ENCODE data around the gene RPS6KB2.
A peak's percentile ranks its signal among the peaks of the same experiment; 100 is the strongest.
"Not testable (repeated sequence)": the region's sequence is repeated elsewhere in the genome, so short reads cannot be mapped to it uniquely, and the experiment has no call there.

Gene RPS6KB2

DNA sequence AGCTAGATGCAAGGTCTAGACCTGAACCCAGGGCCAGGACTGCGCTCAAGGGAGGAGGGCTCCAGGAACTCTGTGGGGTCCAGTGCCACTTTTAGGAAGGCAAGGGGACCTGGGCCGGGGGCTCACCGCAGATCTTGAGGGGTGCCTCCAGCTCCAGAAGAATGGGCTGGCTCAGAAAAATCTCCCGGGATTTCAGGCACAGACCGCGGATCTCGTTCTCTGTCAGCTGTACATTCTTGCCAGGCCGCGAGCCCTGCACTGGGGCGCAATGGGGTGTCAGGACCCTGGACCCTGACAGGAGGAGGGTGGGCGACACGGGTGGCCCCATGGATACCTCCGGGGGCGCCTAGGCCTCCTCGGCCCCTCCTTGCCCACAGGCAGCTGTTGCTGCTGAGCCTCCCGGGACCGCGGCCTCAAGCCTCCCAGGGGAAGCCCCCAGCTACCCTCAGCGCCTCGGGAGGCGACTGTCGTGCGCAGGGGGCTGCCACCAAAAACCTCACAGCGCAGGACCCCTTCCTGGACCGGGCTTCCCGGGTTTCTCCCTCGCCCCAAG lies 27.3 kb upstream of the RPS6KB2 start:
- H3K36me3 Mint-ChIP-seq (ENCODE audit: insufficient read depth): peaks cover 46% of the 10 kb centered on the region
- peak; percentile 1 for ATAC-seq (replicated peaks; ENCODE audit: extremely low read depth, poor library complexity, severe bottlenecking)
- no peak for DNase-seq (ENCODE audit: low spot score in 2 of 2)

DNA sequence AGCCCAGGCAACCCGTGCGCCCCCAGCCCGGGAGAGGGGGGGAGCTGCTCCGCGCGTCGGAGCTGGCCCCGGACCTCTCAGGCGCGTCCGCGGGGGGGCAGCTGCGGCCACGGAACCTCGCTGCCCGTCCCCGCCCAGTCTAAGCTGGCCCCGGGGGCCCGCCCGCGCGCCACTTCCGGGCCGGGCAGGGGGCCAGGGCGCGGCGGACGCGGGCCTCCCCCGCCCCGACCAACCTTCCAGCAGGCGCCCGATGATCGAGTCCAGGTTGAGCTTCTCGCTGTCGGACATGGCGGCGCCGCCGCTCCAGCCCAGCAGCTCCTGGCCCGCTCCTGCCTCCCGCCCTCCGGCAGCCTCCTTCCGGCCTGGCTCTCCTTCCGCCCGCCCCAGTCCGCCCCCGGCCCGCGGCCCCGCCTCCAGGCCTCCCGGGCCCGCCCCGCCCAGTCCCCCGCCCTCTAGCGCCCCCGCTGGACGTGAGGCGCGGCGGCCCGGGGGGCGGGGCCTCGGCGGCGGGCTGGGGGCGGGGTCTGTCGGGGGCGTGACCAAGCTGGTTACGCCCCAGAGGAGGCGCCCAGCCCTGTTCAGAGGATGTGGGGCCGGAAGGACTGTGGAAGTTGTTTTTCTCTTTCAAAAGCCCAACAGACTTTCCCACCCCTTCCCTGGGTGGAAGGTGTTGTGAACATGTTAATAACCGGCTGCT lies 26.7 kb upstream of the RPS6KB2 start, which contains the start of gene PPP1CA:
Gene PPP1CA, minus strand, starts transcription at position 364 of the 697 bp plus-strand sequence. Its CDS starts 76 bp downstream, at position 288.
- H3K4me3 Mint-ChIP-seq: peak within 1 kb of the TSS; percentile 87
- peaks cover 48% of the 10 kb centered on the region for H3K4me1 Mint-ChIP-seq

More for the DNA sequence above, 27.3 kb upstream of the RPS6KB2 start:
- Mint-ChIP-seq H3K9me3 (no peaks in the 10 kb centered on the region), H3K4me1 (peaks cover 49% of the 10 kb centered on the region), H3K27me3 (no peaks in the 10 kb centered on the region), H3K4me3 (peak overlapping the region; percentile 87), H3K27ac (ENCODE audit: low read depth) (no peak overlapping the region)

DNA sequence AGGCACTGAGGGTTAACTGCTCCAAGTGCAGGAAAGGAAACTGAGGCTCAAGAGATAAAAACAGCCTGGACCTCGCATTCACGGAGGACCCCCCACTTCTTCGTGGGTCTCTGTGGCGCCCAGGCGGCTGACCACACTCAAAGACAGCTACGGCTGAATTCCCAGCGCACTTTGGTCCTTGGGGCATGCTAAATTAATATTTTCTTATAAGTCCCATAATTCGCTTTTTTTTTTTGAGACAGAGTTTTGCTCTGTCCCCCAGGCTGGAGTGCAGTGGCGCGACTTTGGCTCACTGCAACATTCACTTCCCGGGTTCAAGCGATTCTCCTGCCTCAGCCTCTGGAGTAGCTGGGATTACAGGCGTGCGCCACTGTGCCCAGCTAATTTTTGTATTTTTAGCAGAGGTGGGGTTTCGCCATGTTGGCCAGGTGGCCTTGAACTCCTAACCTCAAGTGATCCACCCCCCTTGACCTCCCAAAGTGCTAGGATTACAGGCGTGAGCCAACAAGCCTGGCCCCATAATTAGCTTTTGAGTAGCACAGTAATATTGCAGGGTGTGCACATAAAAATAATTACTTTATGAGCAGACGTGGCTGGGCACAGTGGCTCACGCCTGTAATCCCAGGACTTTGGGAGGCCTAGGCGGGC lies 26.0 kb upstream of the RPS6KB2 start:
- Mint-ChIP-seq H3K4me1 (peaks cover 48% of the 10 kb centered on the region), H3K4me3 (peak overlapping the region; percentile 87), H3K36me3 (ENCODE audit: insufficient read depth) (peaks cover 53% of the 10 kb centered on the region)
- ATAC-seq (replicated peaks; ENCODE audit: extremely low read depth, poor library complexity, severe bottlenecking); DNase-seq (ENCODE audit: low spot score in 2 of 2); H3K27me3 Mint-ChIP-seq; H3K9me3 Mint-ChIP-seq; H3K27ac Mint-ChIP-seq (ENCODE audit: low read depth): not testable (repeated sequence)

More for the DNA sequence above, 26.7 kb upstream of the RPS6KB2 start, which contains the start of gene PPP1CA:
- ATAC-seq (replicated peaks; ENCODE audit: extremely low read depth, poor library complexity, severe bottlenecking) (peak; percentile 70), DNase-seq (ENCODE audit: low spot score in 2 of 2) (peak; percentile 80 to 89)
- Mint-ChIP-seq H3K27ac (ENCODE audit: low read depth) (no peak within 1 kb of the TSS), H3K36me3 (ENCODE audit: insufficient read depth) (peaks cover 50% of the 10 kb centered on the region), H3K9me3 (no peaks in the 10 kb centered on the region), H3K27me3 (no peaks in the 10 kb centered on the region)

DNA sequence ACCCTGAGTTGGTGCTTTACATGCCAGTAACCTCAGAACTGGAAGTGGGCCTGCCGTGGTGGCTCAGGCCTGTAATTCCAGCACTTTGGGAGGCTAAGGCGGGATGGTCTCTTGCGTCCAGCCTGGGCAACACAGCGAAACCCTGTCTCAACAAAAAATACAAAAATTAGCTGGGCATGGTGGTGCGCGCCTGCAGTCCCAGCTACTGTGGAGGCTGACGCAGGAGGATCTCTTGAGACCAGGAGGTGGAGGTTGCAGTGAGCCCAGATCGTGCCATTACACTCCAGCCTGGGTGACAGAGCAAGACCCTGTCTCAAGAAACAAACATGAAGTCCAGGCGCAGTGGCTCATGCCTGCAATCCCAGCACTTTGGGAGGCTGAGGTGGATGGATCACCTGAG lies 25.2 kb upstream of the RPS6KB2 start:
- DNase-seq (ENCODE audit: low spot score in 2 of 2); ATAC-seq (replicated peaks; ENCODE audit: extremely low read depth, poor library complexity, severe bottlenecking); H3K9me3 Mint-ChIP-seq; H3K27me3 Mint-ChIP-seq: not testable (repeated sequence)
- Mint-ChIP-seq H3K36me3 (ENCODE audit: insufficient read depth) (peaks cover 55% of the 10 kb centered on the region), H3K27ac (ENCODE audit: low read depth) (peak overlapping the region; percentile 94), H3K4me3 (peak overlapping the region; percentile 87), H3K4me1 (peaks cover 48% of the 10 kb centered on the region)

DNA sequence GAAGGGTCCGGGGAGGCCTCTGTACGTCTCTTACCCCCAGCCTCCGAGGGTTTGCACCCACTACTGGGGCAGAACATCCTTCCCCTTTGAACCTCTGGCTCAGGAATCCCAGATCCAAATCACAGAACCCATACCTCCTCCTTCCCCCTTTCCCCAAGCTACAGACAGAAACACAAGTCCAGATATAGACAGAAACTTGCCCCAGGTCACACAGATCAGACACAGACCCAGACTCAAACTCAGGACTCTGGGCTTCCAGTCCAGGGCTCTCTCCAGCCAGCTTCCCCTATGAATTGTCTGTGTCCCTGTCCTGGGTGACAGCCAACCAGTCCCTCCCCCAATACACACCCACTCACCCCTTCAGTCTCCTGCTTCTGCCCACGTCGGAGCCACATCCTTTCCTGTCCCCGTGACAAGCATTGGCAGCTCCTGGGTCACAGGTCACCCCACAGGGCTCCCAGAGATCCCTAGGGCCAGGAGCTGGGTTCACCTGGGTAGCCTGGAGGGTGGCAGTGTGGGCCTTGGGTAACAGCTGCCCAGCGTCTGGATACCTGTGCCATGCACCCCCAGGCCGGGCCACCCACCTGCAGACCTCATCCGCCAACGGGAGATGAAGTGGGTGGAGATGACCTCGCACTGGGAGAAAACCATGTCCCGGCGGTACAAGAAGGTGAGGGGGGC lies 23.6 kb upstream of the RPS6KB2 start:
- DNase-seq (ENCODE audit: low spot score in 2 of 2): no peak
- peaks cover 62% of the 10 kb centered on the region for H3K4me1 Mint-ChIP-seq

DNA sequence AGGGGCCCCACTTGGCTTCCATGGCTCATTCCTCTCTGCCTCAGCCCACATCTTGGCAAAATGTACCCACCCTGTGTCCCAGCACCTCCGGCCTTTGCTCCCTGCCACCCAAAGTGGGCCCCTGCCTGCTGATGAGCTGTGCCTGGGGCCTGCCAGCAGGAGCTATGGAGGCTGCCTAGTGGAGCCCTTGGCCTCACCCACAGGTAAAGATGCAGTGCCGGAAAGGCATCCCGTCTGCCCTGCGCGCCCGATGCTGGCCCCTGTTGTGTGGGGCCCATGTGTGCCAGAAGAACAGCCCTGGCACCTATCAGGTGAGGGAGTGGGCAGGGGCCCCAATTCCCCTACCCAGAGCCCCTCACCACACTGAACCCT lies 23.1 kb upstream of the RPS6KB2 start:
- H3K4me1 Mint-ChIP-seq: peaks cover 67% of the 10 kb centered on the region
- H3K27ac Mint-ChIP-seq (ENCODE audit: low read depth): peak overlapping the region; percentile 94
- H3K27me3 Mint-ChIP-seq: no peaks in the 10 kb centered on the region
- no peak for DNase-seq (ENCODE audit: low spot score in 2 of 2)
- peak overlapping the region; percentile 87 for H3K4me3 Mint-ChIP-seq
- no peak for ATAC-seq (replicated peaks; ENCODE audit: extremely low read depth, poor library complexity, severe bottlenecking)
- peaks cover 51% of the 10 kb centered on the region for H3K36me3 Mint-ChIP-seq (ENCODE audit: insufficient read depth)
- H3K9me3 Mint-ChIP-seq: no peaks in the 10 kb centered on the region

More for the DNA sequence above, 23.6 kb upstream of the RPS6KB2 start:
- Mint-ChIP-seq H3K27me3 (no peaks in the 10 kb centered on the region), H3K9me3 (no peaks in the 10 kb centered on the region), H3K36me3 (ENCODE audit: insufficient read depth) (peaks cover 50% of the 10 kb centered on the region), H3K4me3 (peak overlapping the region; percentile 87), H3K27ac (ENCODE audit: low read depth) (peak overlapping the region; percentile 94)
- ATAC-seq (replicated peaks; ENCODE audit: extremely low read depth, poor library complexity, severe bottlenecking): no peak

DNA sequence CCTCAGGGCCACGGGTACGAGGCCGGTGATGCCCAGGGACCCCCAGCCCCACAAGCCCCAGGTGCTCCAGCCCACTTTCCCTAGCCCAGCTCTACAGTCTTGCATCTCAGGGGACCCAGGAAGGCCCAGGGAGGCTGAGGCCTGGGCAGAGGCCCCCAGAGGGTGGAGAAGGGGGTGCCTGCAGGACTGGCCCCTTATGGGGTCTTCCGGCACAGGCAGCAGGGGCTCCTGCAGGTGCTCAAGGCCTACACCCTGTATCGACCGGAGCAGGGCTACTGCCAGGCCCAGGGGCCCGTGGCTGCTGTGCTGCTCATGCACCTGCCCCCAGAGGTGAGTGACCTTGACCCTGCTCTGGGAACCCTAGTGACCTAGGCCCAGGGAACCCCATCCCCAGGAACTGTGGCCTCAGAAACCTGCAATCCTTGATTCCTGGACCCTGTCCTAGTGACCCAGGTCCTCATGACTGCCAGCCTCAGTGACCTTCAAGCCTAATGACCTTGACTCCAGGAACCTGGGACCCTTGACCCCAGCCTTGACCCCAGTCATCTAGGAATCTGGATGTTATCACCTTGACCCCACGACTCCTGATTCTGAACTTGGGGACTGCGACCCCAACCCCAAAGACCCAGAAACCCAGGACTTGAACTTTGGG lies 22.5 kb upstream of the RPS6KB2 start:
- H3K27ac Mint-ChIP-seq (ENCODE audit: low read depth): peak overlapping the region; percentile 94
- H3K4me1 Mint-ChIP-seq: peaks cover 67% of the 10 kb centered on the region
- H3K27me3 Mint-ChIP-seq: no peaks in the 10 kb centered on the region
- DNase-seq (ENCODE audit: low spot score in 2 of 2) (no peak), ATAC-seq (replicated peaks; ENCODE audit: extremely low read depth, poor library complexity, severe bottlenecking) (no peak)
- H3K4me3 Mint-ChIP-seq: peak overlapping the region; percentile 87
- no peaks in the 10 kb centered on the region for H3K9me3 Mint-ChIP-seq
- H3K36me3 Mint-ChIP-seq (ENCODE audit: insufficient read depth): peaks cover 50% of the 10 kb centered on the region

DNA sequence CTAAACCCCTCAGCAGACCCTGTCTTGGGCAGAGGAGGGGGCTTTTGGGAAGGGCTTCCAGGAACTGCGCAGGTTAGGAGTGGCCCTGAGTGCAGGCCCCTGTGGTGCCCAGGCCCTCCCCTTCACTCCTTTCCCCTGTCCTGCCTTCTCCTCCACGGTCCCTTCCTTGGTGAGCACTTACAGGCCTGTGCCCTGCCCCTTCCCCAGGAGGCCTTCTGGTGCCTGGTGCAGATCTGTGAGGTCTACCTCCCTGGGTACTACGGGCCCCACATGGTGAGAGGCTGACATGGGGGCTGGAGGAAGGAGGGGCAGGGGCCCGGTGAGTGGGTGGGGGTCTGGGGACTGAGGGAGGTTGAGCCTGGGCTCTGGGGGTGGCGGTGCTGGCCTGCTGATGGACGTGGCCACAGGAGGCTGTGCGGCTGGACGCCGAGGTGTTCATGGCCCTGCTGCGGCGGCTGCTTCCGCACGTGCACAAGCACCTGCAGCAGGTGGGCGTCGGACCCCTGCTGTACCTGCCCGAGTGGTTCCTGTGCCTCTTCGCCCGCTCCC lies 21.8 kb upstream of the RPS6KB2 start:
- Mint-ChIP-seq H3K9me3 (no peaks in the 10 kb centered on the region), H3K4me1 (peaks cover 72% of the 10 kb centered on the region), H3K4me3 (peak overlapping the region; percentile 87), H3K27ac (ENCODE audit: low read depth) (peak overlapping the region; percentile 92), H3K36me3 (ENCODE audit: insufficient read depth) (peaks cover 49% of the 10 kb centered on the region), H3K27me3 (no peaks in the 10 kb centered on the region)
- DNase-seq (ENCODE audit: low spot score in 2 of 2): no peak
- ATAC-seq (replicated peaks; ENCODE audit: extremely low read depth, poor library complexity, severe bottlenecking): no peak

DNA sequence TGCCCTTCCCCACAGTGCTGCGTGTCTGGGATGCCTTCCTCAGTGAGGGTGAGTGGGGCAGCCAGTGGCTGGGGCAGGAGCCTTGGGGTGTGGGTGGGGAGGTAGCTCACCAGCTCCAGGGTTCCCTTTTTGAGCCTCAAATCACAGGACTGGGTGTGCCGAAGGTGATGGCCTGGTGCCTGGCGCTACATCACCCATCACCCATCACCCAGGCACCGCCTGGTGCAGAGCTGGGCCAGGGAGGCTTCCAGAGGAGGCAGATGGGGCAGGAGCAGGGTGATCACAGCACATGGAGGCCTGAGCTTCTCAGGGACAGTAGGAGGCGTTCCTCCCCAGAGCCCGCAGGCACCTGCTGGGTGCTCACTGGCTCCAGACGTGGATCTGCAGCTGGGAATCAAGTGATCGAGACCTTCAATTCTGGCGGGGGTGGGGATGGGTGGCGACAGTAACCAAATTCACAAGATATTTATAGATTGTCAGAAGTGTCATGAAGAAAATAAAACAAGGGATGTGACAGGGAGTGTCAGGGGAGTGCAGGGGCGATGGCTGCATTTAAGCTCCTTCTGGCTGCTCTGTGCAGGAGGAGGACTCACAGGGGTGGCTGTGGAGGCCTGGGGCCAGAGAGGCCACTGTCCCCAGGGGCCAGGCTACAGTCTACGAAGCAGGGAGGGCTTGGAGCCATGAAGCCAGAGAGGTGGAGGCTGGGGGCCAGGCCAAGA lies 21.2 kb upstream of the RPS6KB2 start:
- Mint-ChIP-seq H3K9me3 (no peaks in the 10 kb centered on the region), H3K27me3 (no peaks in the 10 kb centered on the region), H3K36me3 (ENCODE audit: insufficient read depth) (peaks cover 49% of the 10 kb centered on the region), H3K27ac (ENCODE audit: low read depth) (peak overlapping the region; percentile 92), H3K4me3 (peak overlapping the region; percentile 87), H3K4me1 (peaks cover 78% of the 10 kb centered on the region)
- DNase-seq (ENCODE audit: low spot score in 2 of 2): no peak
- no peak for ATAC-seq (replicated peaks; ENCODE audit: extremely low read depth, poor library complexity, severe bottlenecking)

DNA sequence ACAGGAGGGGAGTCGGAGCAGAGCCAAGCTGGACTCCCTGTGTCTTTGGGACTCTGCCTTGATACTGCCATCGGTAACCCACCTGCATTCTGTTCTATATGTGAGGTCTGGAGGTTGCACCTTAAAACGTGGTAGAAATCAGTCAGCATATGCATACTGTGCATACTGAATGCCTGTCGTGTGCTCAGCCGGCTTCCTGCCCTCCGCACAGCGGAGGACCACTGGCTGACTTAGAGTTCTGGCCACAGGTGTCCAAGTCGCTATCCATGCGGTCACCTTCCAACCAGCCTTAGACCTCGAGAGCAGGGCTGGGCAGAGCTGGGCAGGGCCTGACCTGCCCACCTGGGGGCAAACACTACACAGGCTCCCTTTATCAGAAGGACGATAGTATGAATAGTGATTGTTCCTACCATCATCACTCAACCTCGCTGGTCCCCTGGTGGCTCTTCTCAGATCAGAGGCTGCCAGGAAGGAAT lies 20.6 kb upstream of the RPS6KB2 start:
- ATAC-seq (replicated peaks; ENCODE audit: extremely low read depth, poor library complexity, severe bottlenecking) (no peak), DNase-seq (ENCODE audit: low spot score in 2 of 2) (no peak)
- Mint-ChIP-seq H3K4me3 (peak overlapping the region; percentile 87), H3K36me3 (ENCODE audit: insufficient read depth) (peaks cover 49% of the 10 kb centered on the region), H3K9me3 (no peaks in the 10 kb centered on the region), H3K27me3 (no peaks in the 10 kb centered on the region), H3K4me1 (peaks cover 84% of the 10 kb centered on the region), H3K27ac (ENCODE audit: low read depth) (peak overlapping the region; percentile 92)

DNA sequence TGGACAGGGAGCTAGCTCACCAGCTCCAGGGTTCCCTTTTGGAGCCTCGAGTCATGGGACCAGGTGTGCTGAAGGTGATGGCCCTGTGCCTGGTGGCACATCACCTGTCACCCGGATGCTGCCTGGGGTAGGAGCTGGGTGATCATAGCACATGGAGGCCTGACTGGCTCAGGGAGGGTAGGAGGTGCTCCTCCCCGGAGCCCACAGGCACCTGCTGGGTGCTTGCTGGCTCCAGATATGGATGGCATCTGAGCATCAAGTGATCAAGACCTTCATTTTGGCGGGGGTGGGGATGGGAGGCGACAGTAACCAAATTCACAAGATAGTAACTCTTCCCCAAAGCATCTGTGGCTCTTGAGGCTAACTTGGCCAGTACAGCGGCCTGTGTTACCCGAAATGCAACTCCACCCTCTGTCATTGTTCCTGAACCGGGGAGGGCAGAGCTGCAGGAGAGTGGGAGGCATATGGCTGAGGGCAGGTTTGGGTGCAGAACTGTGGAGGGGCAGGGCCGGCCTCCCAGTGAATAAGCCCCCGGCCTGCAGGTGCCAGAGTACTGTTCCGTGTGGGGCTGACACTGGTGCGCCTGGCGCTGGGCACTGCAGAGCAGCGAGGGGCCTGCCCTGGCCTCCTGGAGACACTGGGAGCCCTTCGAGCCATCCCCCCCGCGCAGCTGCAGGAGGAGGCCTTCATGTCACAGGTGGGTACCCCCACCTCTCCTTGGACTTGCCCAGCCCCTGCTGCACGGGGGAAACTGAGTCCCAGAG lies 19.7 kb upstream of the RPS6KB2 start:
- no peaks in the 10 kb centered on the region for H3K9me3 Mint-ChIP-seq
- H3K4me3 Mint-ChIP-seq: peak overlapping the region; percentile 87
- peaks cover 90% of the 10 kb centered on the region for H3K4me1 Mint-ChIP-seq
- H3K27me3 Mint-ChIP-seq: no peaks in the 10 kb centered on the region
- H3K27ac Mint-ChIP-seq (ENCODE audit: low read depth): peak overlapping the region; percentile 92
- H3K36me3 Mint-ChIP-seq (ENCODE audit: insufficient read depth): peaks cover 47% of the 10 kb centered on the region
- DNase-seq (ENCODE audit: low spot score in 2 of 2) (no peak), ATAC-seq (replicated peaks; ENCODE audit: extremely low read depth, poor library complexity, severe bottlenecking) (peak; percentile 8)
